A549 (cell line): Measurements from ENCODE around the gene HOXA13. TPM values are rescaled to one million over a fixed set of nuclear protein-coding genes. Genes with fewer than 3 reads are reported as not detected.

Source experiments
- ATAC-seq, 2 experiments: fragments of 200-7000 bp in 1 of 2; fragments of >200 bp in 1 of 2; cut with Nextera tagmentation in 1 of 2; cut with Tn5 transposase in 1 of 2; 3 replicates each; pipeline versions ENCODE4 v1.8.0 to v1.9.1; 2018 to 2020; ENCODE audit warnings: mild to moderate bottlenecking in 1 of 2, moderate library complexity in 1 of 2
- CTCF ChIA-PET: fragments of 300-600 bp; sonication (Branson Sonifier 250); formaldehyde crosslinking; extraction: SDS; loops from one replicate; lab custom pipeline; 2021; ENCODE audit warnings: antibody characterized with exemption, inconsistent platforms; lab: Yijun Ruan, JAX
- POLR2A ChIA-PET: fragments of 350-600 bp; formaldehyde crosslinking; extraction: SDS; loops from one replicate; lab custom pipeline; 2021; ENCODE audit warnings: antibody characterized with exemption, inconsistent platforms; lab: Yijun Ruan, JAX
- DNase-seq, 2 experiments: peaks; one replicate each; pipeline versions ENCODE4 v3.0.0 to v3.0.0-alpha.2; 2011 to 2016; ENCODE audit warnings: low read depth in 1 of 2, low spot score in 1 of 2
- FAIRE-seq: peaks from 2 replicates; lab custom pipeline; 2011; peaks lifted over from hg19 to GRCh38; lab: Jason Lieb, UNC
- H3K27ac ChIP-seq, 2 experiments: fragments of >200 bp; sonication (Bioruptor Twin); formaldehyde crosslinking; 3 replicates each; pipeline ENCODE4 v1.5.1; 2016 to 2017
- H3K4me1 ChIP-seq: fragments of >200 bp; sonication (Bioruptor Twin); formaldehyde crosslinking; 3 replicates; pipeline ENCODE4 v1.6.1; 2016
- H3K4me2 ChIP-seq: fragments of >200 bp; sonication (Bioruptor Twin); formaldehyde crosslinking; 3 replicates; pipeline ENCODE4 v1.6.1; 2016
- H3K4me3 ChIP-seq: fragments of >200 bp; sonication (Bioruptor Twin); formaldehyde crosslinking; 3 replicates; pipeline ENCODE4 v1.5.1; 2016
- H3K9me3 ChIP-seq: fragments of >200 bp; sonication (Bioruptor Twin); formaldehyde crosslinking; 3 replicates; pipeline ENCODE4 v1.6.1; 2016
- BHLHE40 ChIP-seq: IDR thresholded peaks from 2 replicates; pipeline ENCODE4 v1.6.1; 2012; ENCODE audit warnings: low read depth, low read length, inconsistent platforms
- CTCF ChIP-seq: fragments of >200 bp; sonication (Bioruptor Twin); formaldehyde crosslinking; IDR thresholded peaks from 3 replicates; pipeline ENCODE4 v1.5.1; 2016
- ESRRA ChIP-seq: fragments of 150-350 bp; IDR thresholded peaks from 2 replicates; pipeline ENCODE4 v1.6.1; 2014; ENCODE audit warnings: mild to moderate bottlenecking, low read length, borderline replicate concordance
- HOXB13 ChIP-seq: fragments of 250-450 bp; sonication (Bioruptor Pico); IDR thresholded peaks from 2 replicates; pipeline ENCODE4 v1.5.0; 2020; ENCODE audit warnings: low read depth, mild to moderate bottlenecking, moderate library complexity
- HOXB5 ChIP-seq: fragments of 250-450 bp; sonication (Bioruptor Pico); IDR thresholded peaks from 2 replicates; pipeline ENCODE4 v1.5.0; 2020; ENCODE audit warnings: mild to moderate bottlenecking, moderate library complexity
- JUN ChIP-seq, 2 experiments: fragments of >200 bp; sonication (Bioruptor Twin); formaldehyde crosslinking; IDR thresholded peaks; 2 replicates in 1 of 2; 3 replicates in 1 of 2; pipeline ENCODE4 v1.6.1; 2016 to 2017
- KDM1A ChIP-seq: fragments of 200-600 bp; sonication (generic); IDR thresholded peaks from 2 replicates; pipeline ENCODE4 v1.6.1; 2016; ENCODE audit warnings: low read depth, mild to moderate bottlenecking
- KDM5A ChIP-seq: fragments of 200-600 bp; sonication (generic); IDR thresholded peaks from 2 replicates; pipeline ENCODE4 v1.6.1; 2016; ENCODE audit warnings: antibody characterized with exemption, mild to moderate bottlenecking
- NR3C1 ChIP-seq: fragments of >200 bp; sonication (Bioruptor Twin); formaldehyde crosslinking; IDR thresholded peaks from 3 replicates; pipeline ENCODE4 v1.6.1; 2017
- PHF8 ChIP-seq: fragments of 200-600 bp; sonication (generic); IDR thresholded peaks from 2 replicates; pipeline ENCODE4 v1.6.1; 2016; ENCODE audit warnings: low read depth, mild to moderate bottlenecking, antibody characterized with exemption, moderate library complexity, borderline replicate concordance
- POLR2A ChIP-seq: IDR thresholded peaks from 2 replicates; pipeline ENCODE4 v1.6.1; 2012; ENCODE audit warnings: mild to moderate bottlenecking, low read length
- SREBF2 ChIP-seq: fragments of 450-650 bp; IDR thresholded peaks from 2 replicates; pipeline ENCODE4 v1.6.1; 2014; ENCODE audit warnings: mild to moderate bottlenecking, moderate library complexity
- TFCP2L1 ChIP-seq: fragments of 250-450 bp; sonication (Bioruptor Pico); IDR thresholded peaks from 2 replicates; pipeline ENCODE4 v1.5.0; 2021; ENCODE audit warnings: mild to moderate bottlenecking
- TP53 ChIP-seq: fragments of 250-450 bp; sonication (Bioruptor Pico); IDR thresholded peaks from 2 replicates; pipeline ENCODE4 v1.5.0; 2021; ENCODE audit warnings: mild to moderate bottlenecking, moderate library complexity
- ZNF302 ChIP-seq: fragments of 250-450 bp; sonication (Bioruptor Pico); IDR thresholded peaks from 2 replicates; pipeline ENCODE4 v1.9.0; 2021; ENCODE audit warnings: inconsistent platforms, mild to moderate bottlenecking, moderate library complexity
- ZSCAN20 ChIP-seq: fragments of 250-450 bp; sonication (Bioruptor Pico); IDR thresholded peaks from 2 replicates; pipeline ENCODE4 v1.8.0; 2022; ENCODE audit warnings: mild to moderate bottlenecking, moderate library complexity
- WGBS: methylation state at CpG from one replicate; pipeline ENCODE4 v1.1.6; 2017; ENCODE audit errors: missing lambda C conversion rate; 5-methylcytosine and 5-hydroxymethylcytosine counted together
- polyA plus RNA-seq, 4 experiments: library from polyadenylated mRNA; depleted of rRNA in 3 of 4; stranded (reverse); fragments of >200 nt; fragmentation: RNase III in 1 of 4; extraction: RNeasy Plus Mini Kit Qiagen cat#74134 plus additional on column Dnase treatment in 1 of 4; gene quantifications; 2 replicates in 3 of 4; 3 replicates in 1 of 4; pipeline ENCODE4 v1.2.3, GENCODE V29; 2011 to 2017
- TF ChIP-seq, protein P1 (sequence below): fragments of 450-650 bp; IDR thresholded peaks from 2 replicates; pipeline ENCODE4 v1.6.1; 2014; ENCODE audit warnings: antibody characterized with exemption
- TF ChIP-seq, protein P2 (sequence below): fragments of >200 bp; sonication (Bioruptor Twin); formaldehyde crosslinking; IDR thresholded peaks from 3 replicates; pipeline ENCODE4 v1.6.1; 2016

The HOXA13 gene
- polyA plus RNA-seq, 2 of the 4 experiments (the other 2 are of a cell fraction): 2.2 to 2.7 TPM

- Histone ChIP-seq H3K9me3 (no peaks in the 10 kb centered on the region), H3K4me2 (no peak overlapping the region), H3K4me1 (peaks cover 4% of the 10 kb centered on the region; the same call in 1 of the 3 replicates), H3K4me3 (no peak overlapping the region)
- 88% methylated on average over 29 of the region's 29 CpGs for WGBS
- ATAC-seq: no peak
- TF ChIP-seq POLR2A (no peak), ESRRA (no peak), KDM1A (no peak), NR3C1 (no peak)
- TF ChIP-seq, protein P1, sequence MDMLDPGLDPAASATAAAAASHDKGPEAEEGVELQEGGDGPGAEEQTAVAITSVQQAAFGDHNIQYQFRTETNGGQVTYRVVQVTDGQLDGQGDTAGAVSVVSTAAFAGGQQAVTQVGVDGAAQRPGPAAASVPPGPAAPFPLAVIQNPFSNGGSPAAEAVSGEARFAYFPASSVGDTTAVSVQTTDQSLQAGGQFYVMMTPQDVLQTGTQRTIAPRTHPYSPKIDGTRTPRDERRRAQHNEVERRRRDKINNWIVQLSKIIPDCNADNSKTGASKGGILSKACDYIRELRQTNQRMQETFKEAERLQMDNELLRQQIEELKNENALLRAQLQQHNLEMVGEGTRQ: no peak
- TF ChIP-seq, protein P2, sequence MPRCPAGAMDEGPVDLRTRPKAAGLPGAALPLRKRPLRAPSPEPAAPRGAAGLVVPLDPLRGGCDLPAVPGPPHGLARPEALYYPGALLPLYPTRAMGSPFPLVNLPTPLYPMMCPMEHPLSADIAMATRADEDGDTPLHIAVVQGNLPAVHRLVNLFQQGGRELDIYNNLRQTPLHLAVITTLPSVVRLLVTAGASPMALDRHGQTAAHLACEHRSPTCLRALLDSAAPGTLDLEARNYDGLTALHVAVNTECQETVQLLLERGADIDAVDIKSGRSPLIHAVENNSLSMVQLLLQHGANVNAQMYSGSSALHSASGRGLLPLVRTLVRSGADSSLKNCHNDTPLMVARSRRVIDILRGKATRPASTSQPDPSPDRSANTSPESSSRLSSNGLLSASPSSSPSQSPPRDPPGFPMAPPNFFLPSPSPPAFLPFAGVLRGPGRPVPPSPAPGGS: no peak
- TF ChIP-seq, all 56 proteins: peak for 0
- CTCF ChIA-PET: interaction anchor here (0.6 to 4.8 kb wide), 5 partner anchors 14 to 902 kb away, joined by 3 to 58 read pairs (median 30); no protein-coding TSS in a partner anchor
- DNase-seq (no peak), FAIRE-seq (no peak)
- H3K27ac ChIP-seq: no peak overlapping the region
- POLR2A ChIA-PET: no interaction called here
Measured at GRCh38 chr7:27193335-27194001, 6.4 kb downstream of the HOXA13 start.

- POLR2A ChIA-PET: interaction anchor here (0.7 kb wide), 1 partner anchor 9 kb away, joined by 4 read pairs; no protein-coding TSS in a partner anchor
- Histone ChIP-seq H3K27ac (no peak overlapping the region), H3K9me3 (no peaks in the 10 kb centered on the region), H3K4me1 (no peaks in the 10 kb centered on the region), H3K4me2 (no peak overlapping the region), H3K4me3 (no peak overlapping the region)
- no peak for DNase-seq
- WGBS: 94% methylated on average over 58 of the region's 78 CpGs
- ATAC-seq: no peak
- no peak for FAIRE-seq
- CTCF ChIA-PET: interaction anchor here (0.6 to 4.8 kb wide), 5 partner anchors 13 to 903 kb away, joined by 3 to 58 read pairs (median 15); no protein-coding TSS in a partner anchor
- TF ChIP-seq KDM1A (no peak), SREBF2 (no peak), TFCP2L1 (CRISPR knock-in tag) (no peak), CTCF (no peak), ZSCAN20 (no peak), HOXB13 (no peak)
Measured at GRCh38 chr7:27192546-27193334, 7.2 kb downstream of the HOXA13 start.

GRCh38 chr7:27191833-27192545 lies 7.9 kb downstream of the HOXA13 start:
- Histone ChIP-seq H3K9me3 (no peaks in the 10 kb centered on the region), H3K4me1 (no peaks in the 10 kb centered on the region), H3K27ac (no peak overlapping the region), H3K4me3 (no peak overlapping the region), H3K4me2 (no peak overlapping the region)
- no peak for TF ChIP-seq BHLHE40
- TF ChIP-seq HOXB5 (CRISPR knock-in tag): no peak
- TF ChIP-seq PHF8: no peak
- no peak for TF ChIP-seq ZNF302
- TF ChIP-seq KDM1A: no peak
- no peak for TF ChIP-seq JUN (IDR thresholded peaks at IDR 0.05)
- no peak for TF ChIP-seq KDM5A
- no peak for TF ChIP-seq TP53 (CRISPR knock-in tag)
- FAIRE-seq (no peak), ATAC-seq (no peak), DNase-seq (no peak)
- ChIA-PET POLR2A (interaction anchor here (0.7 kb wide), 1 partner anchor 8 kb away, joined by 4 read pairs; no protein-coding TSS in a partner anchor), CTCF (interaction anchor here (0.6 to 4.8 kb wide), 4 partner anchors 12 to 904 kb away, joined by 4 to 58 read pairs (median 22); no protein-coding TSS in a partner anchor)
- WGBS: 94% methylated on average over 39 of the region's 42 CpGs
